Endothelial cell of umbilical vein (primary cell): ENCODE data around the gene RPS19. TPM values are rescaled to one million over a fixed set of nuclear protein-coding genes. Genes with fewer than 3 reads are reported as not detected.

ENCODE experiments used
- BruUV-seq: library from RNA; stranded (reverse); fragments of 400-500 nt; replicated peaks from 2 replicates; lab custom pipeline; 2021; lab: Mats Ljungman, UMichigan
- CTCF ChIA-PET: fragments of 300-600, 350-600 bp; sonication (Branson Sonifier 250); formaldehyde crosslinking; loops from one replicate; lab custom pipeline; 2021; ENCODE audit warnings: antibody characterized with exemption, inconsistent platforms; lab: Charles Lee
- POLR2A ChIA-PET: fragments of 300-600, 350-600 bp; sonication (Branson Sonifier 250); formaldehyde crosslinking; loops from one replicate; lab custom pipeline; 2021; ENCODE audit warnings: antibody characterized with exemption, inconsistent platforms; lab: Charles Lee
- DNase-seq: peaks from one replicate; pipeline ENCODE4 v3.0.0-alpha.2; 2011; ENCODE audit warnings: low read depth, low spot score
- FAIRE-seq: peaks from 2 replicates; lab custom pipeline; 2011; peaks lifted over from hg19 to GRCh38; lab: Jason Lieb, UNC
- H2AFZ ChIP-seq: 2 replicates; pipeline ENCODE4 v1.6.0; 2012; ENCODE audit warnings: low read depth, low read length, control low read depth, inconsistent platforms
- H3K27ac ChIP-seq: 2 replicates; pipeline ENCODE4 v1.5.1; 2011; ENCODE audit warnings: low read depth, mild to moderate bottlenecking, control low read depth, low read length, moderate library complexity; ENCODE audit not compliant: insufficient read depth
- H3K27me3 ChIP-seq, 2 experiments: 2 replicates each; pipeline versions ENCODE4 v1.6.0 to v1.6.1; 2011; ENCODE audit warnings: low read length in 2 of 2, mixed read lengths in 1 of 2; ENCODE audit not compliant: control insufficient read depth in 2 of 2, insufficient read depth in 2 of 2
- H3K36me3 ChIP-seq, 2 experiments: 2 replicates in 1 of 2; 3 replicates in 1 of 2; pipeline ENCODE4 v1.5.1; 2011; ENCODE audit warnings: low read length in 2 of 2, mild to moderate bottlenecking in 1 of 2, moderate library complexity in 1 of 2; ENCODE audit not compliant: control insufficient read depth in 2 of 2, insufficient read depth in 2 of 2; ENCODE audit errors: extremely low read depth in 1 of 2
- H3K4me1 ChIP-seq: 3 replicates; pipeline ENCODE4 v1.5.1; 2011; ENCODE audit warnings: mild to moderate bottlenecking, low read length; ENCODE audit not compliant: control insufficient read depth, insufficient read depth; ENCODE audit errors: extremely low read depth
- H3K4me2 ChIP-seq: 2 replicates; pipeline ENCODE4 v1.6.1; 2011; ENCODE audit warnings: low read length, control low read depth, mixed read lengths; ENCODE audit not compliant: insufficient read depth
- H3K4me3 ChIP-seq, 3 experiments: fragments of 200-600 bp in 1 of 3; sonication (generic), shearing (Covaris generic) in 1 of 3; replicated peaks in 1 of 3; 2 replicates each; pipeline ENCODE4 v1.5.1; 2011 to 2016; ENCODE audit warnings: control low read depth in 3 of 3, low read length in 3 of 3, mild to moderate bottlenecking in 2 of 3, inconsistent platforms in 1 of 3, low read depth in 1 of 3, moderate library complexity in 1 of 3; ENCODE audit not compliant: insufficient read depth in 1 of 3
- H3K79me2 ChIP-seq: 2 replicates; pipeline ENCODE4 v1.6.0; 2012; ENCODE audit warnings: low read length, inconsistent platforms; ENCODE audit not compliant: control insufficient read depth, insufficient read depth
- H3K9ac ChIP-seq: replicated peaks from 2 replicates; pipeline ENCODE3; 2011; ENCODE audit warnings: low read length, control low read depth; ENCODE audit not compliant: insufficient read depth; ENCODE audit errors: extremely low read depth
- H3K9me1 ChIP-seq: replicated peaks from 3 replicates; pipeline ENCODE4 v1.6.0; 2011; ENCODE audit warnings: mild to moderate bottlenecking, low read length; ENCODE audit not compliant: control insufficient read depth, insufficient read depth; ENCODE audit errors: extremely low read depth
- H3K9me3 ChIP-seq: replicated peaks from 2 replicates; pipeline ENCODE4 v1.5.1; 2012; ENCODE audit warnings: low read length, inconsistent platforms; ENCODE audit not compliant: control insufficient read depth, insufficient read depth
- H4K20me1 ChIP-seq: replicated peaks from 2 replicates; pipeline ENCODE3; 2011; ENCODE audit warnings: mild to moderate bottlenecking, low read length; ENCODE audit not compliant: control insufficient read depth, insufficient read depth; ENCODE audit errors: extremely low read depth
- EZH2 ChIP-seq: IDR thresholded peaks from 2 replicates; pipeline ENCODE4 v1.6.1; 2012; ENCODE audit warnings: borderline replicate concordance, low read depth, mild to moderate bottlenecking, moderate library complexity, low read length, inconsistent platforms; ENCODE audit not compliant: severe bottlenecking
- FOS ChIP-seq: IDR thresholded peaks from 2 replicates; pipeline ENCODE4 v1.6.1; 2011; ENCODE audit warnings: mild to moderate bottlenecking, low read length, moderate library complexity, borderline replicate concordance; ENCODE audit not compliant: insufficient read depth
- JUN ChIP-seq: IDR thresholded peaks from 2 replicates; pipeline ENCODE4 v1.6.1; 2011; ENCODE audit warnings: borderline replicate concordance, low read depth; ENCODE audit not compliant: insufficient read length, insufficient read depth
- POLR2A ChIP-seq: IDR thresholded peaks from 2 replicates; pipeline ENCODE4 v1.6.1; 2012; ENCODE audit warnings: low read depth, mild to moderate bottlenecking, control low read depth, low read length
- POLR2AphosphoS5 ChIP-seq: IDR thresholded peaks from 2 replicates; pipeline ENCODE4 v1.6.1; 2012; ENCODE audit warnings: low read depth, mild to moderate bottlenecking, control low read depth, low read length, moderate library complexity; ENCODE audit not compliant: insufficient read depth
- dilution Hi-C: fragments of 300-500 bp; cut with MboI; formaldehyde crosslinking; loops from one replicate; pipeline ENCODE4 v1.15.0; 2019; ENCODE audit warnings: low sequenced_read_pairs; ENCODE audit not compliant: extremely low pct_ligation_motif_present
- intact Hi-C: fragments of 100-400 bp; cut with micrococcal nuclease; formaldehyde crosslinking; loops from one replicate; pipeline ENCODE4 v1.10.0; 2022
- polyA plus RNA-seq, 4 experiments: library from polyadenylated mRNA; depleted of rRNA in 3 of 4; stranded (reverse) in 3 of 4; unstranded in 1 of 4; fragments of >200 nt; gene quantifications; 2 replicates each; pipeline versions ENCODE4 v1.2.1 to v1.2.3, GENCODE V29; 2011 to 2012; ENCODE audit warnings: missing spikeins in 1 of 4
- total RNA-seq: library from RNA; stranded (reverse); gene quantifications from 2 replicates; pipeline ENCODE4 v1.2.3, GENCODE V29; 2021
- TF ChIP-seq, protein P1 (sequence below): IDR thresholded peaks from 2 replicates; pipeline ENCODE4 v1.6.1; 2011; ENCODE audit not compliant: insufficient read depth, insufficient read length
- TF ChIP-seq, protein P2 (sequence below), 2 donors: IDR thresholded peaks; 1 replicate in 1 of 2; 2 replicates in 1 of 2; pipeline ENCODE4 v1.5.1; 2011; ENCODE audit warnings: low read length in 2 of 2, mild to moderate bottlenecking in 2 of 2, moderate library complexity in 2 of 2, control low read depth in 1 of 2, inconsistent platforms in 1 of 2, low read depth in 1 of 2; ENCODE audit not compliant: insufficient read depth in 1 of 2; ENCODE audit errors: extremely low read depth in 1 of 2

RPS19 gene
- total and polyA plus RNA-seq, 2 donors (not counting 3 experiments of a cell fraction or from before 2014, with no cell fraction given) = 2,234 to 4,353 TPM

DNA sequence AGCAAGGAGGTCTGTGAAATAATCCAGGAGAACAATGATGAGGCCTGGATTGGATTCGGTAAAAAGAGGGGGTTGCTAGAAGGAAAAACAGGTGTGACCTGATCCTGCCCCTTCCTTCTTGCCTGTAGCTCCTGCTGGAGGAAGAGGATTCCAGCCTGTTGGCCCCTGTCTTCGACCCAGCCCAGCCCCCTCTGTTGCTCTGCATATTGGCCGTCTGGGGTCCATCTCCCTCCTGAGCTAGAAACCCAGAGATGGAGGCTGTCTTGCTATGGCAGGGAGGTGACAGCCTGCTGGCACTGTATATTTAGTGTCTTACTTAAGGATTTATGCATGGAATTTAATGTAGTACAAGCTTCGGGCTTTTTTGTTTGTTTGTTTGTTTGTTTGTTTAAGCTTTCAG, 8.6 kb upstream of the RPS19 start:
- POLR2A ChIA-PET = interaction anchor here (1.2 kb wide), 1 partner anchor 8 kb away, joined by 4 read pairs; no protein-coding TSS in a partner anchor
- Histone ChIP-seq H3K4me2 (no peak overlapping the region), H3K36me3 (no peaks in the 10 kb centered on the region), H4K20me1 (no peaks in the 10 kb centered on the region), H3K9me3 (no peaks in the 10 kb centered on the region), H3K27me3 (peaks cover 27 to 39% of the 10 kb centered on the region in 2 experiments), H3K79me2 (no peaks in the 10 kb centered on the region), H3K9me1 (no peaks in the 10 kb centered on the region), H3K9ac (no peak overlapping the region), H3K4me3 (no peak overlapping the region), H3K4me1 (no peaks in the 10 kb centered on the region), H2AFZ (no peak overlapping the region), H3K27ac (no peak overlapping the region)
- CTCF ChIA-PET = interaction anchor here (1.2 kb wide), 1 partner anchor 9 kb away, joined by 4 read pairs; the partner anchor contains the start of gene RPS19
- dilution Hi-C loops (no loop called here), intact Hi-C loops (no loop called here)
- no TSS peak for BruUV-seq
- TF ChIP-seq, protein P1, sequence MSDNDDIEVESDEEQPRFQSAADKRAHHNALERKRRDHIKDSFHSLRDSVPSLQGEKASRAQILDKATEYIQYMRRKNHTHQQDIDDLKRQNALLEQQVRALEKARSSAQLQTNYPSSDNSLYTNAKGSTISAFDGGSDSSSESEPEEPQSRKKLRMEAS = no peak
- TF ChIP-seq EZH2 (no peak), JUN (no peak), POLR2A (no peak), POLR2AphosphoS5 (no peak), FOS (no peak)
- TF ChIP-seq, protein P2, sequence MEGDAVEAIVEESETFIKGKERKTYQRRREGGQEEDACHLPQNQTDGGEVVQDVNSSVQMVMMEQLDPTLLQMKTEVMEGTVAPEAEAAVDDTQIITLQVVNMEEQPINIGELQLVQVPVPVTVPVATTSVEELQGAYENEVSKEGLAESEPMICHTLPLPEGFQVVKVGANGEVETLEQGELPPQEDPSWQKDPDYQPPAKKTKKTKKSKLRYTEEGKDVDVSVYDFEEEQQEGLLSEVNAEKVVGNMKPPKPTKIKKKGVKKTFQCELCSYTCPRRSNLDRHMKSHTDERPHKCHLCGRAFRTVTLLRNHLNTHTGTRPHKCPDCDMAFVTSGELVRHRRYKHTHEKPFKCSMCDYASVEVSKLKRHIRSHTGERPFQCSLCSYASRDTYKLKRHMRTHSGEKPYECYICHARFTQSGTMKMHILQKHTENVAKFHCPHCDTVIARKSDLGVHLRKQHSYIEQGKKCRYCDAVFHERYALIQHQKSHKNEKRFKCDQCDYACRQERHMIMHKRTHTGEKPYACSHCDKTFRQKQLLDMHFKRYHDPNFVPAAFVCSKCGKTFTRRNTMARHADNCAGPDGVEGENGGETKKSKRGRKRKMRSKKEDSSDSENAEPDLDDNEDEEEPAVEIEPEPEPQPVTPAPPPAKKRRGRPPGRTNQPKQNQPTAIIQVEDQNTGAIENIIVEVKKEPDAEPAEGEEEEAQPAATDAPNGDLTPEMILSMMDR (IDR thresholded peaks at IDR 0.05; ENCODE audit: extremely low read depth in 1 of 2, insufficient read depth in 1 of 2, low read depth in 1 of 2, low read length in 2 of 2) = no peak
- DNase-seq (no peak), FAIRE-seq (no peak)
